Sciatic nerve (tissue), 2 donors: ENCODE data around the gene AVPI1. TPM values are rescaled to one million over a fixed set of nuclear protein-coding genes. Genes with fewer than 3 reads are reported as not detected.
"Not testable (repeated sequence)": the region's sequence is repeated elsewhere in the genome, so short reads cannot be mapped to it uniquely, and the experiment has no call there.

Source experiments
- ATAC-seq: fragments of 200-7000 bp; cut with Tn5 transposase; one replicate; pipeline ENCODE4 v1.9.1; 2020; ENCODE audit warnings: mild to moderate bottlenecking, moderate library complexity
- DNase-seq: peaks from one replicate; pipeline ENCODE4 v3.0.0-alpha.2; 2020; ENCODE audit warnings: low spot score
- intact Hi-C: fragments of 100-400 bp; cut with DNase I; formaldehyde crosslinking; loops from one replicate; pipeline ENCODE4 v1.14.2; 2022
- total RNA-seq: library from RNA; stranded (reverse); fragmentation: NEBNext Ultra II Directional; extraction: Animal tissue kit (Norgen Biotek cat#: 25700); gene quantifications from one replicate; pipeline ENCODE4 v1.2.1, GENCODE V29; 2021
- donor health status: DM: no; HTN: no; CAD: no.
- donor health status: DM: no; HTN: no; CAD: no.

Gene AVPI1
- total RNA-seq, 1 donor from 2014 or later, result 41.8 TPM

DNA sequence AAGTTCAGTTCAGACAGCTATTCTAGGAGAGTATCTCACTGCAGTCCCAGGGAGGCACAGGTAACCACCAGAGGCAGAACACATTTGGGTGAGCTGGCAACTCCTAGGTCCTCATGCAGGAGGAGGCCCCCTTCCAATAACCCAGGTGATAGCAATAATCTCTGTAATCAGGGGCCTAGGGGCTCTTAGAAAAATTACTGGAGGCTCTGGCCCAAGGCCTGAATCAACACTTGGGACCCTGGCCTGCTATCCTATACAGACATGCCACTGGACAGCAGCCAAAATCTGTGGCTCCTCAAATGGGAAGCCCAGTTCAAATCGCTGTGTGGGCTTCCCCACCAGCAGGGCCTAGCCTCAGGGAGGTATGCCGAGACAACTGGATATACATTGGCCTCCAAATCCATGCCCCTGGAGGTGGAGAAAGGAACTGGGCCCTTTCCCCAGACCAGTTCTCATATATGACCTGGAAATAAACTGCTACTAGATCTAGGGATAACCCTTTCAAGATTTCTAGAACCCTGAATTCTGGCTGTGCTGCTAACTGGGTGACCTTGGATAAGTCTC lies 1.6 kb downstream of the AVPI1 start:
- intact Hi-C loops, result no loop called here
- no peak for ATAC-seq
- DNase-seq, result no peak

GRCh38 chr10:97684866-97685394 lies 2.1 kb downstream of the AVPI1 start:
- DNase-seq, result no peak
- intact Hi-C loops, result no loop called here
- no peak for ATAC-seq

- DNase-seq, intact Hi-C loops: not testable (repeated sequence)
Observed at GRCh38 chr10:97684368-97684713, 2.7 kb downstream of the AVPI1 start.

DNA sequence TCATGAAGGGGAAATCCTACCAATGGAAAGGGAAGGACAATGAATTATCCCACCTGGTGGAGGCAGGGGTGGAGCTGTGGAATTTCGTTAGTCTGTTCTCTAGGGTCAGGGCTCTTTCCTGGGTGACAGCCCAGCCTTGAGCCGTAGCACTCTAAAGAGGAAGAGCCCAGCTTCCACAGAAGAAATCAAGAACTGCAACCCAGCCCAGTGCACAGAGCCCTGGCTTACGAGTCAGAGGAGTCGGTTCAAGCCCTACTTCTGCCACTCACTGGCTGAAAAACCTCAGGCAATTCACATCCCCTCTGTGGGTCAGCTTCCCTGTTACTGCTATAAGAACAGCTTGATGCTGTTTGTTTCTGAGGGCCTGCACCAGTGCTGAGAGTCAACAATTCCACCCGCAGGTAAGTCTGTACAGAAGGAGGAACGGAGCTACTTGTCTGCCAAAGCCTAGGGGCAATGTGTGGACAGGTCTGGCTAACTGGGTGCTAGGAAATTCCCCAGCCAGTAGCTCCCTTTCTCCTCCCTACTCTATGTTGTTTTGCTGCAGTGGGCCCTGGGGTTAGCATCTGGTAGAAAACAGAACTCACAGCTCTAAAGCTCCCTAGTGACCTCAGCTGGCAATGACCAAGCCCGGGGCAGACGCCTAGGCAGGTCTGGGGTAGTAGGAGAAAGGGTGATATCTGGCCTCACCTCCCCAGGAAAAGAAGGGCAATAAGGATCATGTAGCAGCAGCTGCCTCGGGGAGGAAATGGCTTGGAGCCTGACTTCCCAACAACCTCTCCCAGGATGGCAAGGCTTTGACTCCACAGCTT lies 3.3 kb downstream of the AVPI1 start:
- DNase-seq (no peak), ATAC-seq (no peak)
- intact Hi-C loops, result no loop called here

More at GRCh38 chr10:97684368-97684713, 2.7 kb downstream of the AVPI1 start:
- not testable (repeated sequence) for ATAC-seq

GRCh38 chr10:97682042-97682441 lies 5.0 kb downstream of the AVPI1 start:
- DNase-seq, result no peak
- intact Hi-C loops, result no loop called here

DNA sequence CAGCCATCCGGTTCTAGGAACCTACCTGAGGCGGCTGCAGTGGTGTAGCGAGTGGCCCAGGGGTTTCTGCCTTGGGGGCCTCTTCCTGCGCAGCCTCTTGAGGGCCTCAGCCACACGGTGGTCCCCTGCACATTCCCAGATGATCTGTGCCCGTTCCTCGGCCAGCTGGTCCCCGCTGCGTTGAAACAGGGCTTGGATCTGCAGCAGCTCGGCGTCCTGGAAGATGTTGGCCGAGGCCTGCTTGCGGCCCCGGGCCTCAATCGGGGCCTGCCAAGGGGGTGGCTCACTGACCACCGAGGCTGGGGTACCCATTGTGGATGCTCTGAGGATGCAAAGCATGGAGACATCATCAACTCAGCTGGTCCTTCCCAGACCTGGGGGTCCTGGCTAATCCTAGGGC lies 7.4 kb downstream of the AVPI1 start:
- DNase-seq (no peak), ATAC-seq (no peak)
- intact Hi-C loops, result no loop called here

More at GRCh38 chr10:97682042-97682441, 5.0 kb downstream of the AVPI1 start:
- ATAC-seq, result no peak

GRCh38 chr10:97676770-97677581 lies 10.1 kb downstream of the AVPI1 start:
- intact Hi-C loops, result no loop called here
- ATAC-seq, result peak; percentile 61
- DNase-seq, result no peak

- no peak for ATAC-seq
- intact Hi-C loops, result no loop called here
- no peak for DNase-seq
Observed at GRCh38 chr10:97675222-97675621, 11.8 kb downstream of the AVPI1 start.

DNA sequence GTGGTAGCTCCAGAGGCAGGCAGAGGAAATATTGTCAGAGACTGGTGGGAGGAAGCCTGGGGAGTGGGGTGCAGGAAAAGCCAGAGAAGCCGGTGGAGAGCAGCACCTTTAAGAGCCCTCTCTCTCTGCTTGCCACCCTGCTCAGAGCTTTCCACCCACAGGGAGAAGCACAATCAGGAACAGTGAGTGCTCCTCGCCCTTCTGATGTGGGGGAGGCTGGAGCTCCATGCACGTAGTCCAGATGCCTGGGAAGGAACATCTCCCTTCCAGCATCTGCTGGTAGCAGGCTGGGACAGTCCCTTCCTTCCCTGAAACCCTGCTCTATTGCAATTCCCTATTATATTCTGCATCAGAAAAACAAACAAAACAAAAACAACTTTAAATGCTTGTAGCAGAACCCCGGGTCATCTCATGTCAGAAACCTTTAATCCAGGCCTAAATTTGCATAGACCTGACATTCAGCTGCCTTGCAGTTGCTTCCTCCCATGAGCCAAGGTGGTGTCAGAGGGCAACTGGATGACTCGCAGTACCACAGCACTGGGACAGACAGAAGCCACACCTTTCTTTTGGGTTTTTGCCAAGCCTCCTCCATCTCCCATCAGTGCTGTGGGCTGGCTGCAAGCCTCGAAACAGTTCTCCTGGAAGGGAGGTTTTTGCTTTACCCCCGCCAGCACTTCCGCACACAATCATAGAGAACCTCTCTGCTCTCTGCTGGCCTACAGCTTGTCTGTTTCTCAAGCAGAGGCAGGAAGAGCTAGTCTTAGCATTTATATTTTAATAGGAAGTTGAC lies 13.1 kb downstream of the AVPI1 start:
- DNase-seq (no peak), ATAC-seq (peak; percentile 81)
- intact Hi-C loops, result no loop called here

GRCh38 chr10:97669571-97669970 lies 17.5 kb downstream of the AVPI1 start:
- intact Hi-C loops, result no loop called here
- ATAC-seq, result no peak
- no peak for DNase-seq

DNA sequence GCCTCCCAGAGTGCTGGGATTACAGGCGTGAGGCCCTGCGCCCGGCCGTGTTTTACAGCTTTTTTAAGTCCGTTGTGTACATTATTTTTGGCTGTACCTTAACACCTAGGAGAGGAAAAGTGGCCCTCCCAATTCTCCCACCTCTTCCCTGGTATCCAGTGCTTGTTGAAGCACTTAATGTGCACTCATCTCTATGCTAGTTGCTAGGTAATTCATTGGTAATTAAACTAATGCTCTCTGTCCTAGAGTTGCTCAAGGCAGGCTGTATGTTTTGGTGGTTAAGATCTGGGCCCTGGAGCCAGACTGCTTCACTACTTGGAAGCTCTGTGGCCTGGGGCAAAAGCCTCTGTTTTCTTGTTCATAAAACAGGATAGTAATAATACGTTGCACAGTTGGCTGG lies 19.6 kb downstream of the AVPI1 start:
- ATAC-seq, result no peak

GRCh38 chr10:97666992-97667391 lies 20.0 kb downstream of the AVPI1 start:
- no peak for DNase-seq
- intact Hi-C loops, result no loop called here
- ATAC-seq, result no peak

More for the DNA sequence above, 19.6 kb downstream of the AVPI1 start:
- intact Hi-C loops, result no loop called here
- DNase-seq, result no peak

DNA sequence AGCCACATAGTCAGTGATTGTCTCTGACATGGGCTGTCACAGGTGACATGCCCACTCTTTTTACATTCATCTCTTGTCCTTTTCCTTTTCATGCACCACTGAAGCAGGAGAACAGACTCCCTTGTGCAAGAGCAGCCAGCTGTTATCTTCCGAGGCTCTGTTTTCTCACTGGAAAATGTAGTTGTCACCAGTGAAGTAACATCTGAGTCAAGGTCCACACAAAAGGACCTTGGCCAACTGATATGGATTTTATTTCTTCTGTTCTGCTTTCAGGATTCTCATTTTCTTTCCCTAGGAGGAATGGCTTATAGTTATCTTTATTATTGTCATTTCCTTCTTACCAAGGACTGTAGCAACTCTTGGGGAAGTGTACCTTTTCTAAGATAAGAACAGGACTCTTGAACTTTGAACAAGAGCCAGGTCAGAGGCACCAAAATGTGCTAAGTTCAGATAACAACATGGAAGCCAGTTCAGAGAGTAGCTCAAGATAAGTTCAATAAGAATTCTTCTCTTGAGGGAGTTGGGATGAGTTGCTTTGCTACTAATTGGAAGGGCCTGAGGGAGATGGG lies 22.7 kb downstream of the AVPI1 start:
- intact Hi-C loops, result no loop called here
- no peak for ATAC-seq
- DNase-seq, result no peak

DNA sequence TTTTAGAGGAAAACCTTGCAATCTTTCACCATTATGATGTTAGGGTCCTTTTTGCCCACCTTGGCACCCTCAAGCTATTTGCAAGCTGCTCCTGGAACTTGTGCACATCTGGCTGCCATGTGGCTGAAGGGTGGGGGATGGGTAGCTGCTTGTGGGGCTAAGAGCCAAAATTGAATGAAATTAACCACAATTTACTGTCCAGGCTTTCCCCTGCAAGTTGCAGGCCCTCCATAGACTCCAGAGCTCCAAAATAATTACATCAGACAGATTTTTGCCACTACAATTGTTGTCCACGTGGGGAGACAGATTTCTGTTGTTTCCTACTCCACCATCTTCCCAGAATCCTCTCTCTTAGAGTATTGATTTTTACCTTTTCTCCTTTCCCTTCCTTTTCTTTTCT lies 27.5 kb downstream of the AVPI1 start:
- no peak for DNase-seq
- intact Hi-C loops, result no loop called here
- ATAC-seq, result peak; percentile 28

- intact Hi-C loops, result no loop called here
- ATAC-seq (no peak), DNase-seq (no peak)
Observed at GRCh38 chr10:97656777-97657176, 30.3 kb downstream of the AVPI1 start.

GRCh38 chr10:97651773-97652172 lies 35.3 kb downstream of the AVPI1 start:
- intact Hi-C loops, result no loop called here
- ATAC-seq (no peak), DNase-seq (no peak)

GRCh38 chr10:97650726-97651125 lies 36.3 kb downstream of the AVPI1 start:
- intact Hi-C loops, result no loop called here
- ATAC-seq, result no peak
- DNase-seq, result no peak

DNA sequence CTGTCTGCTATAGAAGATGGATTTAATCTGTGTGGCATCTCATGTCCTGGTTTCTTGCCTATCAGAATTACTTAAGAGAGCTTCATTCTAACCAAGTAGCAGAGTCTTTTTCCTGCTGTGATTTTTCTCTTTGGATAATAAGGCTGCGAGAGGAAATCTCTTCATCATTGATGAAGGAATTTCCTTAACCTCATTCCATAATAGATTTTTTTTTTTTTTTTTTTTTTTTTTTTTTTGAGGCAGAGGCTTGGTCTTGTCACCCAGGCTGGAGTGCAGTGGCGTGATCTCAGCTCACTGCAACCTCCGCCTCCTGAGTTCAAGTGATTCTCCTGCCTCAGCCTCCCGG lies 37.7 kb downstream of the AVPI1 start:
- DNase-seq, ATAC-seq, intact Hi-C loops: not testable (repeated sequence)
